DOHH2 (cell line): ENCODE data around the gene BMP2.

Experiments
- H3F3A ChIP-seq: fragments of 200-600 bp; sonication (generic), shearing (Covaris generic); 2 replicates; pipeline ENCODE4 v1.6.0; 2016; ENCODE audit warnings: antibody characterized with exemption, mild to moderate bottlenecking; ENCODE audit not compliant: control insufficient read depth, insufficient read depth
- H3K27ac ChIP-seq: fragments of 200-600 bp; sonication (generic); 2 replicates; pipeline ENCODE4 v1.5.1; 2014; ENCODE audit warnings: low read depth, mild to moderate bottlenecking, low read length, moderate library complexity
- H3K27me3 ChIP-seq: fragments of 200-600 bp; sonication (generic); 2 replicates; pipeline ENCODE4 v1.6.1; 2014; ENCODE audit warnings: mild to moderate bottlenecking, low read length, mixed read lengths; ENCODE audit not compliant: control insufficient read depth
- H3K36me3 ChIP-seq: fragments of 200-600 bp; sonication (generic); 2 replicates; pipeline ENCODE4 v1.6.1; 2014; ENCODE audit warnings: mild to moderate bottlenecking, low read length, moderate library complexity, mixed read lengths; ENCODE audit not compliant: control insufficient read depth
- H3K4me1 ChIP-seq: fragments of 200-600 bp; sonication (generic); 2 replicates; pipeline ENCODE4 v1.6.1; 2014; ENCODE audit warnings: mild to moderate bottlenecking, low read length, mixed read lengths; ENCODE audit not compliant: control insufficient read depth
- H3K4me2 ChIP-seq: fragments of 200-600 bp; sonication (generic); 2 replicates; pipeline ENCODE4 v1.6.0; 2014; ENCODE audit warnings: mild to moderate bottlenecking, low read length, moderate library complexity
- H3K4me3 ChIP-seq: fragments of 200-600 bp; sonication (generic); 2 replicates; pipeline ENCODE4 v1.5.1; 2014; ENCODE audit warnings: mild to moderate bottlenecking, low read length, mixed read lengths
- H3K79me2 ChIP-seq: fragments of 200-600 bp; sonication (generic); 2 replicates; pipeline ENCODE4 v1.6.1; 2014; ENCODE audit warnings: mild to moderate bottlenecking, low read length, mixed read lengths; ENCODE audit not compliant: control insufficient read depth
- H3K9me2 ChIP-seq: fragments of 200-600 bp; sonication (generic); replicated peaks from 2 replicates; pipeline ENCODE4 v1.6.1; 2014; ENCODE audit warnings: mild to moderate bottlenecking, low read length, mixed read lengths; ENCODE audit not compliant: control insufficient read depth
- H3K9me3 ChIP-seq: fragments of 200-600 bp; sonication (generic); 2 replicates; pipeline ENCODE4 v1.6.1; 2014; ENCODE audit warnings: antibody characterized with exemption, low read length, mixed read lengths; ENCODE audit not compliant: control insufficient read depth, insufficient read depth
- H4K20me1 ChIP-seq: fragments of 200-600 bp; sonication (generic); 2 replicates; pipeline ENCODE4 v1.6.0; 2014; ENCODE audit warnings: low read depth, mild to moderate bottlenecking, antibody characterized with exemption, low read length, moderate library complexity; ENCODE audit not compliant: control insufficient read depth, insufficient read depth
- CTCF ChIP-seq: fragments of 200-600 bp; sonication (generic); IDR thresholded peaks from one replicate; pipeline ENCODE4 v1.5.1; 2014; ENCODE audit warnings: antibody characterized with exemption, mild to moderate bottlenecking, low read depth, low read length; ENCODE audit not compliant: poor library complexity, severe bottlenecking
- EZH2phosphoT487 ChIP-seq: fragments of 200-600 bp; sonication (generic); IDR thresholded peaks from 2 replicates; pipeline ENCODE4 v1.6.1; 2017; ENCODE audit warnings: borderline replicate concordance, mild to moderate bottlenecking, antibody characterized with exemption, low read length, moderate library complexity, mixed read lengths

BMP2 gene

DNA sequence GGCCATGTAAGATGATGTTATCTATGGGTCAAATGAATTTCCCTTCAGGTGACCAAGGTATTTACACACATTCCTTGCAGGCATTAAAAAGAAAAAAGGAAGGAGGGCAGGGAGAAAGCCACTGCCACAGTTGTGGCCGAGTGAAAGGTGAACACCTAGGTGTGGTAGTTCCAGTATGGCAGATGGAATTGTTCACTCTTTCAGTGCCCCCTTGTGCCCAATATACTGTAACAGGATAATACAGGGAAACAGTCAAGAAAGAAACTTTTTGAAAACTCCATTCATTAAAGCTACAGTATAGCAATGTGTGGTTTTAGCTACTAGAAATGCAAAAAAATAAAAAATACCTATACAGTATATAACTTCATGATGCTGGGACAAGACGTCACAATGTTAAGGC is 52.1 kb downstream of the BMP2 start:
- no peaks in the 10 kb centered on the region for H3F3A ChIP-seq
- TF ChIP-seq EZH2phosphoT487 (no peak), CTCF (no peak)
- H3K27me3 ChIP-seq: no peaks in the 10 kb centered on the region
- no peak overlapping the region for H3K4me3 ChIP-seq
- H3K9me3 ChIP-seq: no peaks in the 10 kb centered on the region
- no peaks in the 10 kb centered on the region for H3K9me2 ChIP-seq
- H3K27ac ChIP-seq: no peak overlapping the region
- H3K4me1 ChIP-seq: no peaks in the 10 kb centered on the region
- H3K79me2 ChIP-seq: no peaks in the 10 kb centered on the region
- H4K20me1 ChIP-seq: no peaks in the 10 kb centered on the region
- no peak overlapping the region for H3K4me2 ChIP-seq
- no peaks in the 10 kb centered on the region for H3K36me3 ChIP-seq

DNA sequence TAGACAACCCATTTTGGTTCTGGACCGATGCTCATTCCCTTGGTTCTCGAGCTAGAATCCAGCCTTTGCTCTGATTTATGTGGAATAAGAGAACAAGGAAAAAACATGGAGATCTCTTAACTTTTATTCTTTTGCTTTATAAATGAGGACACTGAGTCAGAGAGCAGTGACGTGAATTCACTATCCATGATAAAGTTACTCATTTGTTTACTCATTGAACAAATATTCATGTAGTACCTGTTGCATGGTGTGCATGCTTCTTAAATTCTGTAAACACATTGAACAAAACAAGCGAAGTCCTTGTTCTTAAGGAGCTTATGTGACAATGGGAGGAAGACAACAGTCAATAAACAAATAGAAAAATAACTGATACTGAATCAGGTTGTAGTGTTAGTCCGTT is 56.9 kb downstream of the BMP2 start:
- Histone ChIP-seq H3F3A (no peaks in the 10 kb centered on the region), H3K4me2 (no peak overlapping the region), H3K27ac (no peak overlapping the region)

DNA sequence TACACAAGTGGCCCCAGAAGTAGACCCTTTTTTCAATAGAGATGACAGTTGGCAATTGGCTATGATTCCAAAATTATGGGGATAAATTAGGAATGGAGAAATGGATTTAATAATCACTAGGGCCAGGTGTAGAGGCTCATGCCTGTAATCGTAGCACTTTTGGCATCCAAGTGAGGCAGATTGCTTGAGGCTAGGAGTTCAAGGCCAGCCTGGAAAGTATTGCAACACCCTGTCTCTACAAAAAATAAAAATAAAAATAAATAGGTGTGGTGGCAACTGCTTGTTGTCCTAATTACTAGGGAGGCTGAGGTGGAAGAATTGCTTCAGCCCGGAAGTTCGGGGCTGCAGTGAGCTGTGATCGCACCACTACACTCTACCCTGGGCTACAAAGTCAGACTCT is 60.0 kb downstream of the BMP2 start:
- H3K4me2 ChIP-seq: no peak overlapping the region
- no peak overlapping the region for H3K4me3 ChIP-seq
- no peaks in the 10 kb centered on the region for H3K9me3 ChIP-seq
- H3K27ac ChIP-seq: no peak overlapping the region
- 0 out of 2 replicates have a peak, but pooled peaks cover 2% of the 10 kb centered on the region for H3K27me3 ChIP-seq
- no peaks in the 10 kb centered on the region for H3K9me2 ChIP-seq
- no peaks in the 10 kb centered on the region for H3F3A ChIP-seq
- H3K79me2 ChIP-seq: no peaks in the 10 kb centered on the region
- H3K36me3 ChIP-seq: no peaks in the 10 kb centered on the region
- TF ChIP-seq EZH2phosphoT487 (no peak), CTCF (no peak)
- no peaks in the 10 kb centered on the region for H4K20me1 ChIP-seq
- H3K4me1 ChIP-seq: no peaks in the 10 kb centered on the region

More for the DNA sequence above, 56.9 kb downstream of the BMP2 start:
- Histone ChIP-seq H4K20me1 (no peaks in the 10 kb centered on the region), H3K79me2 (no peaks in the 10 kb centered on the region), H3K27me3 (no peaks in the 10 kb centered on the region), H3K36me3 (no peaks in the 10 kb centered on the region), H3K9me3 (no peaks in the 10 kb centered on the region), H3K4me3 (no peak overlapping the region), H3K4me1 (no peaks in the 10 kb centered on the region), H3K9me2 (no peaks in the 10 kb centered on the region)
- TF ChIP-seq CTCF: no peak
- no peak for TF ChIP-seq EZH2phosphoT487
